Breast epithelium (tissue), 3 donors: Measurements from ENCODE around the gene CD4.

Source experiments
- CTCF ChIP-seq, 3 donors: fragments of 450-650 bp; IDR thresholded peaks; one replicate each; pipeline ENCODE4 v1.5.1; 2016 to 2017; ENCODE audit warnings: antibody characterized with exemption in 3 of 3, mild to moderate bottlenecking in 3 of 3, moderate library complexity in 3 of 3
- POLR2A ChIP-seq: fragments of 450-650 bp; IDR thresholded peaks from one replicate; pipeline ENCODE4 v1.6.1; 2016; ENCODE audit warnings: antibody characterized with exemption, mild to moderate bottlenecking, moderate library complexity
- POLR2AphosphoS5 ChIP-seq, 3 donors: sonication (generic); formaldehyde crosslinking; IDR thresholded peaks; one replicate each; pipeline ENCODE4 v1.6.1; 2017; ENCODE audit warnings: antibody characterized with exemption in 3 of 3

- TF ChIP-seq POLR2A (no peak), CTCF (IDR thresholded peaks at IDR 0.05) (peak; percentile 90 to 92 (median 91)), POLR2AphosphoS5 (IDR thresholded peaks at IDR 0.05) (peak in 1 of 3 donors; percentile 21)
Measured at GRCh38 chr12:6825398-6826124, 36.2 kb downstream of the CD4 start.
